ENCODE results near the gene LYPD6. TPM values are rescaled to one million over a fixed set of nuclear protein-coding genes. Genes with fewer than 3 reads are reported as not detected.
"Not testable (repeated sequence)": the region's sequence is repeated elsewhere in the genome, so short reads cannot be mapped to it uniquely, and the experiment has no call there.

Gene LYPD6
- total RNA-seq, 1 donor from 2014 or later, result 7.8 TPM

GRCh38 chr2:149451417-149452165 is 121.2 kb downstream of the LYPD6 start:
- no peak for DNase-seq (ENCODE audit: low read depth in 2 of 2)

- DNase-seq (ENCODE audit: low read depth in 2 of 2), result no peak
Measured at GRCh38 chr2:149456285-149456684, 125.9 kb downstream of the LYPD6 start.

GRCh38 chr2:149458502-149458901 is 128.1 kb downstream of the LYPD6 start:
- no peak for DNase-seq (ENCODE audit: low read depth in 2 of 2)

GRCh38 chr2:149463328-149464002 is 133.1 kb downstream of the LYPD6 start:
- DNase-seq (ENCODE audit: low read depth in 2 of 2), result no peak

GRCh38 chr2:149464396-149464795 is 134.0 kb downstream of the LYPD6 start:
- no peak for DNase-seq (ENCODE audit: low read depth in 2 of 2)

GRCh38 chr2:149465873-149466272 is 135.5 kb downstream of the LYPD6 start:
- no peak for DNase-seq (ENCODE audit: low read depth in 2 of 2)

- no peak for DNase-seq (ENCODE audit: low read depth in 2 of 2)
Measured at GRCh38 chr2:149466635-149467034, 136.2 kb downstream of the LYPD6 start.

- no peak for DNase-seq (ENCODE audit: low read depth in 2 of 2)
Measured at GRCh38 chr2:149467436-149467835, 137.0 kb downstream of the LYPD6 start.

- no peak for DNase-seq (ENCODE audit: low read depth in 2 of 2)
Measured at GRCh38 chr2:149468636-149469035, 138.2 kb downstream of the LYPD6 start.

- no peak for DNase-seq (ENCODE audit: low read depth in 2 of 2)
Measured at GRCh38 chr2:149470046-149470445, 139.7 kb downstream of the LYPD6 start.

GRCh38 chr2:149472413-149472812 is 142.0 kb downstream of the LYPD6 start:
- no peak for DNase-seq (ENCODE audit: low read depth in 2 of 2)

GRCh38 chr2:149473068-149473467 is 142.7 kb downstream of the LYPD6 start:
- DNase-seq (ENCODE audit: low read depth in 2 of 2), result no peak

- no peak for DNase-seq (ENCODE audit: low read depth in 2 of 2)
Measured at GRCh38 chr2:149473521-149473920, 143.1 kb downstream of the LYPD6 start.

GRCh38 chr2:149483004-149483605 is 152.7 kb downstream of the LYPD6 start:
- no peak for DNase-seq (ENCODE audit: low read depth in 2 of 2)

GRCh38 chr2:149486664-149487063 is 156.3 kb downstream of the LYPD6 start:
- no peak for DNase-seq (ENCODE audit: low read depth in 2 of 2)

GRCh38 chr2:149487189-149487588 is 156.8 kb downstream of the LYPD6 start:
- no peak for DNase-seq (ENCODE audit: low read depth in 2 of 2)

GRCh38 chr2:149488706-149489440 is 158.5 kb downstream of the LYPD6 start:
- DNase-seq (ENCODE audit: low read depth in 2 of 2), result no peak

- DNase-seq (ENCODE audit: low read depth in 2 of 2), result no peak
Measured at GRCh38 chr2:149489452-149489851, 159.1 kb downstream of the LYPD6 start.

- peak in 1 of 2 donors; percentile 38 for DNase-seq (ENCODE audit: low read depth in 2 of 2)
Measured at GRCh38 chr2:149490296-149490695, 159.9 kb downstream of the LYPD6 start.

- DNase-seq (ENCODE audit: low read depth in 2 of 2), result no peak
Measured at GRCh38 chr2:149492923-149493322, 162.5 kb downstream of the LYPD6 start.

- DNase-seq (ENCODE audit: low read depth in 2 of 2), result not testable (repeated sequence)
Measured at GRCh38 chr2:149499204-149499603, 168.8 kb downstream of the LYPD6 start.

- DNase-seq (ENCODE audit: low read depth in 2 of 2), result not testable (repeated sequence)
Measured at GRCh38 chr2:149506808-149507207, 176.4 kb downstream of the LYPD6 start.
